ENCODE measurements around the gene UGT1A10.
"Not testable (repeated sequence)": the region's sequence is repeated elsewhere in the genome, so short reads cannot be mapped to it uniquely, and the experiment has no call there.

Gene UGT1A10

GRCh38 chr2:233746475-233747282 is 110.4 kb downstream of the UGT1A10 start:
- DNase-seq = no peak

GRCh38 chr2:233747283-233747544 is 111.0 kb downstream of the UGT1A10 start:
- no peak for DNase-seq

- not testable (repeated sequence) for DNase-seq
These were observed 114.4 kb downstream of the UGT1A10 start for GRCh38 chr2:233750689-233751088.

DNA sequence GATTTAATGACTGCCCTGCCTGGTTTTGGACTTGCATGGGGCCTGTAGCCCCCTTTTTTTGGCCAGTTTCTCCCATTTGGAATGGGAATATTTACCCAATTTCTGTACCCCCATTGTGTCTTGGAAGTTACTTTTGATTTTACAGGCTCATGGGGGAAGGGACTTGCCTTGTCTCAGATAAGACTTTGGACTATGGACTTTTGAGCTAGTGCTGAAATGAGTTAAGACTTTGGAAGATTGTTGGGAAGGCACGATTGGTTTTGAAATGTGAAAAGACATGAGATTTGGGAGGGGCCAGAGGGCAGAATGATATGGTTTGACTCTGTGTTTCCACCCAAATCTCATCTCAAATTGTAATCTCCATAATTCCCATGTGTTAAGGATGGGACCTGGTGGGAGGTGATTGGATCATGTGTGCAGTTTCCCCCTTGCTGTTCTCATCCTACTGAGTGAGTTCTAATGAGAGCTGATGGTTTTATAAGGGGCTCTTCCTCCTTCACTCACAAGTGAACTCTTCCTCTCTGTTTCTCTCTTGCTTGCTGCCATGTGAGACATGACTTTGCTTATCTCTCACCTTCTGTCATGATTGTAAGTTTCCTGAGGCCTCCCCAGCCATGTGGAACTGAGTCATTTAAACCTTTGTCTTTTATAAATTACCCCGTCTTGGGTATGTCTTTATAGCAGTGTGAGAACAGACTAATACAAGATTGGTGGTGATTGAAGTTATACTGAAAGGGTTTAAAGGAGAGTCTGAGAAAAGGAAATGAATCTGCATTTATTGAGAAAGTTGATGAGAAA is 115.2 kb downstream of the UGT1A10 start:
- DNase-seq = not testable (repeated sequence)

- DNase-seq = no peak
These were observed 118.8 kb downstream of the UGT1A10 start for GRCh38 chr2:233754872-233755611.

GRCh38 chr2:233756429-233757081 is 120.3 kb downstream of the UGT1A10 start:
- no peak for DNase-seq

GRCh38 chr2:233758141-233758540 is 121.9 kb downstream of the UGT1A10 start:
- no peak for DNase-seq

DNA sequence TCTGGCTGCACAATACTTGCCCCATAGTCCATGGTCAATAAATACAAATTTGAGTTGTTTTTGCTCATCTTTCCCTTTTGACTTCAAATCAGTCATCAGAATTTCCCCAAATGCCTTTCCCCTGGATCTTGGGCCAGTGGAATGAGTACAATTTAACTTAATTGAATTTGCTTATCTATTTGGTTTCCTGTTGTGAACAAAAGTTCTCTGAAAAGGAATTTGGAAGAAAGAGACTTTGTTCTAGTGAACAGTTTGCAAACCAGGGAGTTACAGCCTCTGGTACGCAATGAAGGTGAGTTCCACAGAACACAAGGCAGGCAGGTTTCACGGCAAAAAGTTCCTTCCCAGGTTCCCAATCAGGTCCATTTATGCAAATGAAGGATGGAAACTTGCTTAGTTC is 122.6 kb downstream of the UGT1A10 start:
- no peak for DNase-seq

DNA sequence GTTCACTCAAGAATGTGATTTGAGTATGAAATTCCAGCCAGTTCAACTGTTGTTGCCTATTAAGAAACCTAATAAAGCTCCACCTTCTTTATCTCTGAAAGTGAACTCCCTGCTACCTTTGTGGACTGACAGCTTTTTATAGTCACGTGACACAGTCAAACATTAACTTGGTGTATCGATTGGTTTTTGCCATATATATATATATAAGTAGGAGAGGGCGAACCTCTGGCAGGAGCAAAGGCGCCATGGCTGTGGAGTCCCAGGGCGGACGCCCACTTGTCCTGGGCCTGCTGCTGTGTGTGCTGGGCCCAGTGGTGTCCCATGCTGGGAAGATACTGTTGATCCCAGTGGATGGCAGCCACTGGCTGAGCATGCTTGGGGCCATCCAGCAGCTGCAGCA is 123.8 kb downstream of the UGT1A10 start, which contains the start of gene UGT1A1:
UGT1A1 (plus strand) TSS at position 228 of the 400 bp plus-strand sequence; CDS start at position 246, 18 bp downstream.
- no peak for DNase-seq

DNA sequence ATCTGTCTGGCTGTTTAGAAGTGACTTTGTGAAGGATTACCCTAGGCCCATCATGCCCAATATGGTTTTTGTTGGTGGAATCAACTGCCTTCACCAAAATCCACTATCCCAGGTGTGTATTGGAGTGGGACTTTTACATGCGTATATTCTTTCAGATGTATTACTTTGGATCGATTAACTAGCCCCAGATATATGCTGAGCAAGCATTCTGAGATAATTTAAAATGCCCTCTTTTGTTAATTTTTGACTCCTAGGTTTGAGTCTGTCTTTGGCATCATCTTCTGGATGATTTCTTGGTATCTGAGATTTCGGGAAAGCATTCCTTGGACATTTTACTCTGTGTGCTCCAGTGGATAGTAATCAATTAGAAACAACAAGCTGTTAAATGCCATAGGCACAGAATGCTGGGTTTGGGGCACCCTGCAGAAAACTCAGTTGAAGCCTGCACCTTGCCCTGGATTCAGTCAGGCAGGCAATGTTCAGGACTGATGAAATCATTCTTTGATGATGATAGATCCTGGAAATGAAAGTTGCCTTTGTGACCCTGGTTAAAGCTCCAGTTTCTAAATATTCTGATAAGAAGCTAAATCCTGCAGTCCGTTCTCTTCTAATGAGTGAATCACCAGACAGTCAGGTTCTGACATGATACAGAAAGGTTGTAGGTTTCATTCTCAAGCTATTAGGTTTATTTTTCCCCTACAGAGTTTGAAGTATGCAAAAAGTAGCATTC is 125.0 kb downstream of the UGT1A10 start:
- no peak for DNase-seq

GRCh38 chr2:233764264-233764663 is 128.0 kb downstream of the UGT1A10 start:
- DNase-seq = no peak

GRCh38 chr2:233764761-233765160 is 128.5 kb downstream of the UGT1A10 start:
- no peak for DNase-seq

DNA sequence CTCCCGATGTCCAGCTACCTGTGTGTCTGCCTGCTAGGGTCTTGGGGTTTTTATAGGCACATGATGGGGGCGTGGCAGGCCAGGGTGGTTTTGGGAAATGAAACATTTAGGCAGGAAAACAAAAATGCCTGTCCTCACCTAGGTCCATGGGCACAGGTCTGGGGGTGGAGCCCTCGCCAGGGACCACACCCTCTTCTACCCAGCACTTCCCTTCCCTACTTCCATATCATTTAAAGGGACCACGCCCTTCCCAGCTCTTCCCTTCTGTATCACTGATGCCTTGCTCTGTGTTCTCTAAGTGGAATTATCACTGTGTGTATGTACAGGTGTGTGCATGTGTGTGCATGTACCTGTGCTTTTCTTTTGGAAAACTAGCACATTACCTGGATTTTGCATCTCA is 130.2 kb downstream of the UGT1A10 start:
- no peak for DNase-seq

- DNase-seq = no peak
These were observed 131.8 kb downstream of the UGT1A10 start for GRCh38 chr2:233768076-233768475.

- DNase-seq = no peak
These were observed 133.0 kb downstream of the UGT1A10 start for GRCh38 chr2:233769260-233769659.

GRCh38 chr2:233772153-233772552 is 135.9 kb downstream of the UGT1A10 start:
- DNase-seq = no peak

DNA sequence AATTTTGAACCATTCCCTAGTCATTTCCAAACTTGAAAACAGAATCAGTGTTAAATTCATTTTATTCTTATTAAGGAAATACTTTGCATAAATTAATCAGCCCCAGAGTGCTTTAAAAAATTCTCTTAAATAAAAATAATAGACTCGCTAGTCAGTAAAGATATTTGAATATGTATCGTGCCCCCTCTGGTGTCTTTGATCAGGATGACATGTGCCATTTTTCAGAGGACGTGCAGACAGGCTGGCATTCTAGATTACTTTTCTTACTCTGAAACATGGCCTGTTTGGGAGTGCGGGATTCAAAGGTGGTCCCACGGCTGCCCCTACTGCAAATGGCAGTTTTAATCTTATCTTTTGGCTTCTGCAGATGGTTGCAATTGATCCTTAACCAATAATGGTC is 136.3 kb downstream of the UGT1A10 start:
- DNase-seq = no peak

DNA sequence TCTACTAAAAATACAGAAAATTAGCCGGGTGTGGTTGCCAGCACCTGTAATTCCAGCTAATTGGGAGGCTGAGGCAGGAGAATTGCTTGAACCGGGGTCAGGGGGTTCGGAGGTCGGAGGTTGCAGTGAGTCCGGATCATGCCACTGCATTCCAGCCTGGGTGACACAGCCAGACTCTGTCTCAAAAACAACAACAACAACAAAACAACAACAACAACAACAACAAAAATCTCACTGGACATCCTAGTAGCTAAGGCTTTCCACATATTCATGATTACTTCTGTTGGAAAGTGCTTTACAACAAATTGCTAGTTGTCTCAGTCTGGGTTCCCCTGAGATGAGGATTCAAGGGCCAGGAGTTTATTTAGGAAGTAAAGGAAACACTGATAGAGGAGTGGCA is 137.6 kb downstream of the UGT1A10 start:
- no peak for DNase-seq

DNA sequence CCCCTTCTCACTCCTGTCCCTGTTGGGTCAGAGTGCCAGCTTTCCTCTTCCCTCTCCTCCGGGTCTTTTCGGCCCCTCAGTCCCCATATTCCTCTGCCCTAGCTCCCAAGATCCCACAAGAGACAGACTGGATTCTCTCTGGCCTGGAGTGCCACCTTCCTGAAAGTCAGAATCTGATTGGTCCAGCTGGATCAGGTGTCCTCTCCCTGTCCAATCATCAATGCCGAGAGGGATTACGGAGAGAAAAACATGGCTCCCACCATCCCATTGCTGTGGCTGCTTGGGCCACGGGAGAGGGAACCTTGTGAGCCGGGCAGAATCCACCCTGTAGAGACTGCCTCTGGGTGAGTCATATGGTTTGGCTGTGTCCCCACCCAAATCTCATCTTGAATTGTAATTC is 139.2 kb downstream of the UGT1A10 start:
- DNase-seq = no peak

DNA sequence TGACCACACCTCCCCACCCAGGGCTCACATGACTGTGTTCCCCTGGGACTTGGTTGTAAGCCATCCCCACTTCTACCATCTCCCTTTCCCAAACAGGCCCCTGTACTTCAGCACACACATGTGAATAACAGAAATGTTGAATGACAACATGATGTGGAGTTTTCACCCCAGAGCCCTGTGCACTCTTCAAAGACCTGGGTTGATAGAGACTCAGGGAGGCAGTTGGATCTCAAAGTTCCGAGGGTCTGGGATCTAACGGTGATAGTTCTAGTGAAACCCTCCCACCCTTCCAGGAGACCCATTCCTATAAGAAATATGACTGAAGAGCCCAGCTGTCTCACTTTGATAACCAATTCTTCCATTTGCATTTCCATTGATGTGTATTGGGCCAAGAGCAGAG is 141.8 kb downstream of the UGT1A10 start, which contains the start of gene MROH2A:
MROH2A (plus strand) TSS at position 301 of the 400 bp plus-strand sequence. CDS start 1,029 bp downstream, outside the sequence.
- DNase-seq = no peak

GRCh38 chr2:233779722-233780121 is 143.5 kb downstream of the UGT1A10 start:
- DNase-seq = no peak

DNA sequence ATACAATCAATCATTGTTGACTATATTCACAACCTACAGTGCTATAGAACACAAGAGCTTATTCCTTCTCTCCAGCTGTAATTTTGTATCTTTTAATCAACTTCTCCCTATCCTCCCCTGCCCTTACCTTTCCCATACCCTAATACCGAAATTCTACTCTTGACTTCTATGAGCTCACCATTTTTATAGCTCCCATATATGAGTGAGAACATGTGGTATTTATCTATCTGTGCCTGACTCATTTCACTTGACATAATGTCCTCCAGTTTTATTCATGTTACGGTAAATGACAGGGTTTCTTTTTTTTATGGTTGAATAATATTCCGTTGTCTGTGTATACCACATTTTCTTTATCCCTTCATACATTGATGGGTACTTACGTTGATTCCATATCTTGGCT is 144.5 kb downstream of the UGT1A10 start:
- DNase-seq = no peak

All from CD4-positive, alpha-beta T cell treated with Interleukin-17A for 4 hours (primary cell).